H9 (cell line): Measurements from ENCODE around the gene TDRKH. TPM values are rescaled to one million over a fixed set of nuclear protein-coding genes. Genes with fewer than 3 reads are reported as not detected.

ENCODE experiments used
- DNase-seq: peaks from one replicate; pipeline ENCODE4 v3.0.0-alpha.2; 2017
- H2AFZ ChIP-seq: one replicate; pipeline ENCODE4 v1.6.1; 2013; ENCODE audit warnings: mild to moderate bottlenecking, low read length, control low read depth, moderate library complexity
- H2AK5ac ChIP-seq: 2 replicates; pipeline ENCODE4 v1.6.1; 2013; ENCODE audit warnings: low read length, control low read depth, mixed read lengths; ENCODE audit not compliant: insufficient read length
- H2BK120ac ChIP-seq: one replicate; pipeline ENCODE4 v1.6.1; 2013; ENCODE audit warnings: low read depth, mild to moderate bottlenecking, low read length, control low read depth, inconsistent platforms; ENCODE audit not compliant: poor library complexity, severe bottlenecking
- H2BK12ac ChIP-seq: 2 replicates; pipeline ENCODE4 v1.6.1; 2013; ENCODE audit warnings: low read length, control low read depth, mixed read lengths, low read depth; ENCODE audit not compliant: insufficient read length
- H2BK15ac ChIP-seq: 2 replicates; pipeline ENCODE4 v1.6.1; 2013; ENCODE audit warnings: low read depth, low read length, control low read depth
- H2BK20ac ChIP-seq: one replicate; pipeline ENCODE4 v1.6.1; 2013; ENCODE audit warnings: low read depth, mild to moderate bottlenecking, low read length, control low read depth, inconsistent platforms; ENCODE audit not compliant: poor library complexity, severe bottlenecking
- H2BK5ac ChIP-seq: 2 replicates; pipeline ENCODE4 v1.6.1; 2013; ENCODE audit warnings: low read length, control low read depth, mixed read lengths; ENCODE audit not compliant: insufficient read length
- H3K14ac ChIP-seq: 2 replicates; pipeline ENCODE4 v1.6.1; 2013; ENCODE audit warnings: low read length, control low read depth; ENCODE audit not compliant: insufficient read depth
- H3K18ac ChIP-seq: 2 replicates; pipeline ENCODE4 v1.6.1; 2013; ENCODE audit warnings: low read depth, mild to moderate bottlenecking, mixed read lengths, low read length, control low read depth; ENCODE audit not compliant: insufficient read length
- H3K23ac ChIP-seq: 2 replicates; pipeline ENCODE4 v1.6.1; 2013; ENCODE audit warnings: low read length, control low read depth, mixed read lengths, low read depth; ENCODE audit not compliant: insufficient read length
- H3K23me2 ChIP-seq: 2 replicates; pipeline ENCODE4 v1.6.1; 2013; ENCODE audit warnings: low read depth, mild to moderate bottlenecking, mixed read lengths, low read length, control low read depth; ENCODE audit not compliant: insufficient read length, poor library complexity, severe bottlenecking
- H3K27ac ChIP-seq: 2 replicates; pipeline ENCODE4 v1.5.1; 2013; ENCODE audit warnings: low read length, control low read depth, mixed read lengths, low read depth; ENCODE audit not compliant: insufficient read length
- H3K27me3 ChIP-seq: 2 replicates; pipeline ENCODE4 v1.6.1; 2013; ENCODE audit warnings: low read length, control low read depth, inconsistent platforms; ENCODE audit not compliant: insufficient read depth
- H3K4ac ChIP-seq: 2 replicates; pipeline ENCODE4 v1.6.1; 2013; ENCODE audit warnings: low read depth, mild to moderate bottlenecking, control low read depth, inconsistent platforms, low read length, moderate library complexity
- H3K4me1 ChIP-seq: 2 replicates; pipeline ENCODE4 v1.6.1; 2013; ENCODE audit warnings: low read length, control low read depth, inconsistent platforms; ENCODE audit not compliant: insufficient read depth
- H3K4me2 ChIP-seq: 2 replicates; pipeline ENCODE4 v1.6.1; 2013; ENCODE audit warnings: low read length, control low read depth, mixed read lengths; ENCODE audit not compliant: insufficient read length, insufficient read depth
- H3K56ac ChIP-seq: 2 replicates; pipeline ENCODE4 v1.6.1; 2013; ENCODE audit warnings: low read depth, mild to moderate bottlenecking, mixed read lengths, low read length, control low read depth; ENCODE audit not compliant: insufficient read length
- H3K79me1 ChIP-seq: 2 replicates; pipeline ENCODE4 v1.6.1; 2013; ENCODE audit warnings: low read depth, mild to moderate bottlenecking, moderate library complexity, low read length, control low read depth, inconsistent platforms; ENCODE audit not compliant: insufficient read depth, poor library complexity, severe bottlenecking
- H3K79me2 ChIP-seq: 2 replicates; pipeline ENCODE4 v1.6.1; 2013; ENCODE audit warnings: low read length, control low read depth, inconsistent platforms; ENCODE audit not compliant: insufficient read depth
- H3K9ac ChIP-seq: 2 replicates; pipeline ENCODE4 v1.6.1; 2013; ENCODE audit warnings: low read length, control low read depth, mixed read lengths; ENCODE audit not compliant: insufficient read length; ENCODE audit errors: extremely low read depth
- H3K9me3 ChIP-seq: one replicate; pipeline ENCODE4 v1.6.1; 2013; ENCODE audit warnings: low read depth, low read length, inconsistent platforms; ENCODE audit not compliant: control insufficient read depth
- H3T11ph ChIP-seq: one replicate; pipeline ENCODE4 v1.6.1; 2013; ENCODE audit warnings: mild to moderate bottlenecking, low read length, control low read depth, inconsistent platforms
- H4K20me1 ChIP-seq: one replicate; pipeline ENCODE4 v1.6.1; 2013; ENCODE audit not compliant: control insufficient read depth, insufficient read length, insufficient read depth
- H4K5ac ChIP-seq: 2 replicates; pipeline ENCODE4 v1.6.1; 2013; ENCODE audit warnings: low read depth, mild to moderate bottlenecking, mixed read lengths, low read length, control low read depth; ENCODE audit not compliant: insufficient read length
- H4K8ac ChIP-seq: replicated peaks from 2 replicates; pipeline ENCODE4 v1.6.1; 2013; ENCODE audit warnings: low read length, control low read depth, mixed read lengths, low read depth; ENCODE audit not compliant: insufficient read length
- H4K91ac ChIP-seq: 2 replicates; pipeline ENCODE4 v1.6.1; 2013; ENCODE audit warnings: low read depth, mild to moderate bottlenecking, moderate library complexity, mixed read lengths, low read length, control low read depth; ENCODE audit not compliant: insufficient read length
- H3K27ac Mint-ChIP-seq, 3 experiments: 2 replicates in 2 of 3; 3 replicates in 1 of 3; pipeline ENCODE4 v1.8.0; 2020 to 2021; ENCODE audit warnings: mixed read lengths in 3 of 3, mild to moderate bottlenecking in 1 of 3, moderate library complexity in 1 of 3
- H3K27me3 Mint-ChIP-seq: 2 replicates; pipeline ENCODE4 v1.8.0; 2021; ENCODE audit warnings: low read depth, mild to moderate bottlenecking, moderate library complexity, mixed read lengths
- H3K36me3 Mint-ChIP-seq, 3 experiments: 2 replicates in 2 of 3; 3 replicates in 1 of 3; pipeline ENCODE4 v1.8.0; 2020 to 2021; ENCODE audit warnings: low read depth in 3 of 3, mixed read lengths in 3 of 3; ENCODE audit not compliant: insufficient read depth in 1 of 3
- H3K4me1 Mint-ChIP-seq, 2 experiments: 2 replicates each; pipeline ENCODE4 v1.8.0; 2020; ENCODE audit warnings: mixed read lengths in 2 of 2
- H3K4me3 Mint-ChIP-seq, 2 experiments: 2 replicates in 1 of 2; 3 replicates in 1 of 2; pipeline ENCODE4 v1.8.0; 2020 to 2021; ENCODE audit warnings: mild to moderate bottlenecking in 2 of 2, mixed read lengths in 2 of 2, moderate library complexity in 1 of 2
- H3K9me3 Mint-ChIP-seq, 2 experiments: 2 replicates in 1 of 2; 3 replicates in 1 of 2; pipeline ENCODE4 v1.8.0; 2020; ENCODE audit warnings: mild to moderate bottlenecking in 2 of 2, mixed read lengths in 2 of 2, moderate library complexity in 1 of 2
- CTCF ChIP-seq: fragments of 200-600 bp; sonication (generic); conservative IDR thresholded peaks from 3 replicates; pipeline ENCODE4 v1.8.0; 2021; ENCODE audit warnings: antibody characterized with exemption, mild to moderate bottlenecking
- WGBS: extraction: QIAGEN DNeasy Blood & Tissue Kit; methylation state at CpG from one replicate; pipeline ENCODE4 v1.1.7; 2013; ENCODE audit warnings: missing lambda C conversion rate, low lambda C conversion rate, mixed read lengths; ENCODE audit not compliant: insufficient read length; ENCODE audit errors: extremely low coverage; 5-methylcytosine and 5-hydroxymethylcytosine counted together
- total RNA-seq: library from RNA; stranded (reverse); gene quantifications from 2 replicates; pipeline ENCODE4 v1.2.1, GENCODE V29; 2021

The TDRKH gene
- total RNA-seq, 1 experiment from 2014 or later, result 24.0 TPM

- H2BK12ac ChIP-seq, result no peak overlapping the region
- Mint-ChIP-seq H3K9me3 (no peaks in the 10 kb centered on the region; a peak in 1 of 5 replicates), H3K4me1 (peaks cover 24 to 28% of the 10 kb centered on the region in 2 experiments), H3K4me3 (peak overlapping the region; percentile 76 to 86), H3K27ac (no peak overlapping the region), H3K36me3 (peaks cover 0 to 2% (median 0%) of the 10 kb centered on the region in 3 experiments; a peak in 2 of 7 replicates), H3K27me3 (peaks cover 37% of the 10 kb centered on the region)
- TF ChIP-seq CTCF, result no peak
- no peaks in the 10 kb centered on the region for H3K9me3 ChIP-seq
- WGBS, result no CpG with 5 or more reads among the region's 16 CpGs
- peaks cover 9% of the 10 kb centered on the region; the same call in 1 of the 2 replicates for H3K27me3 ChIP-seq
- no peak overlapping the region for H2AFZ ChIP-seq
- peak overlapping the region; percentile 24; the same call in 1 of the 2 replicates for H3K14ac ChIP-seq
- H3T11ph ChIP-seq, result no peak overlapping the region
- H3K79me1 ChIP-seq, result no peaks in the 10 kb centered on the region
- peaks cover 30% of the 10 kb centered on the region for H3K23me2 ChIP-seq
- no peak overlapping the region for H2BK15ac ChIP-seq
- H3K27ac ChIP-seq, result no peak overlapping the region
- no peak overlapping the region for H3K23ac ChIP-seq
- H3K79me2 ChIP-seq, result no peaks in the 10 kb centered on the region
- no peak overlapping the region for H2BK20ac ChIP-seq
- no peak overlapping the region for H2AK5ac ChIP-seq
- H3K4me2 ChIP-seq, result peak overlapping the region; percentile 43
- no peak overlapping the region for H4K91ac ChIP-seq
- H4K8ac ChIP-seq, result no peak overlapping the region
- no peak overlapping the region for H3K9ac ChIP-seq
- no peak overlapping the region for H3K18ac ChIP-seq
- H3K56ac ChIP-seq, result no peak overlapping the region
- DNase-seq, result no peak
- no peak overlapping the region for H3K4ac ChIP-seq
- no peaks in the 10 kb centered on the region for H4K20me1 ChIP-seq
- H4K5ac ChIP-seq, result no peak overlapping the region
- no peak overlapping the region for H2BK5ac ChIP-seq
- H3K4me1 ChIP-seq, result peaks cover 2% of the 10 kb centered on the region; the same call in 1 of the 2 replicates
- H2BK120ac ChIP-seq, result no peak overlapping the region
These were observed 48.7 kb upstream of the TDRKH start for GRCh38 chr1:151839082-151839412.
